ENCODE measurements around the gene DUSP23. TPM values are rescaled to one million over a fixed set of nuclear protein-coding genes. Genes with fewer than 3 reads are reported as not detected.

Gene DUSP23
- total and polyA plus RNA-seq, 9 donors, result 5.2 to 12.1 (median 8.0) TPM

GRCh38 chr1:159799446-159799985 is 18.8 kb downstream of the DUSP23 start:
- 80% methylated on average over 3 of the region's 4 CpGs for WGBS (ENCODE audit: insufficient coverage)
- Histone ChIP-seq H3K9me3 (replicated peaks; ENCODE audit: control insufficient read depth, low read depth, low read length) (no peaks in the 10 kb centered on the region), H3K27me3 (ENCODE audit: control insufficient read depth, insufficient read depth, low read length) (peaks cover 18% of the 10 kb centered on the region), H3K4me1 (ENCODE audit: control insufficient read depth, insufficient read depth, low read length) (peaks cover 3% of the 10 kb centered on the region), H3K27ac (ENCODE audit: low read length) (no peak overlapping the region), H3K36me3 (ENCODE audit: control insufficient read depth, insufficient read depth, low read length) (no peaks in the 10 kb centered on the region), H3K4me3 (ENCODE audit: low read length) (no peak overlapping the region)
- DNase-seq, result no peak

- Histone ChIP-seq H3K4me3 (ENCODE audit: low read length) (no peak overlapping the region), H3K27ac (ENCODE audit: low read length) (no peak overlapping the region), H3K9me3 (replicated peaks; ENCODE audit: control insufficient read depth, low read depth, low read length) (no peaks in the 10 kb centered on the region), H3K36me3 (ENCODE audit: control insufficient read depth, insufficient read depth, low read length) (no peaks in the 10 kb centered on the region), H3K4me1 (ENCODE audit: control insufficient read depth, insufficient read depth, low read length) (peaks cover 3% of the 10 kb centered on the region), H3K27me3 (ENCODE audit: control insufficient read depth, insufficient read depth, low read length) (peaks cover 16% of the 10 kb centered on the region)
- no peak for DNase-seq
- WGBS (ENCODE audit: insufficient coverage), result 86% methylated on average over 2 of the region's 8 CpGs
Measured at GRCh38 chr1:159800177-159800930, 19.6 kb downstream of the DUSP23 start.

GRCh38 chr1:159802111-159802510 is 21.3 kb downstream of the DUSP23 start, which contains the start of gene FCRL6:
FCRL6 (plus strand) TSS chr1:159802360; CDS start chr1:159802425, 65 bp downstream.
- H3K4me1 ChIP-seq (ENCODE audit: control insufficient read depth, insufficient read depth, low read length), result peaks cover 3% of the 10 kb centered on the region
- H3K27ac ChIP-seq (ENCODE audit: low read length), result no peak within 1 kb of the TSS
- H3K4me3 ChIP-seq (ENCODE audit: low read length), result no peak within 1 kb of the TSS
- no peak for DNase-seq
- WGBS (ENCODE audit: insufficient coverage), result 72% methylated on average over 5 of the region's 8 CpGs
- no peaks in the 10 kb centered on the region for H3K9me3 ChIP-seq (replicated peaks; ENCODE audit: control insufficient read depth, low read depth, low read length)
- peaks cover 9% of the 10 kb centered on the region for H3K27me3 ChIP-seq (ENCODE audit: control insufficient read depth, insufficient read depth, low read length)
- H3K36me3 ChIP-seq (ENCODE audit: control insufficient read depth, insufficient read depth, low read length), result no peaks in the 10 kb centered on the region

GRCh38 chr1:159803956-159804689 is 23.4 kb downstream of the DUSP23 start:
- Histone ChIP-seq H3K36me3 (ENCODE audit: control insufficient read depth, insufficient read depth, low read length) (no peaks in the 10 kb centered on the region), H3K4me3 (ENCODE audit: low read length) (no peak overlapping the region), H3K4me1 (ENCODE audit: control insufficient read depth, insufficient read depth, low read length) (peaks cover 3% of the 10 kb centered on the region), H3K9me3 (replicated peaks; ENCODE audit: control insufficient read depth, low read depth, low read length) (no peaks in the 10 kb centered on the region), H3K27ac (ENCODE audit: low read length) (no peak overlapping the region), H3K27me3 (ENCODE audit: control insufficient read depth, insufficient read depth, low read length) (peaks cover 5% of the 10 kb centered on the region)
- WGBS (ENCODE audit: insufficient coverage), result 59% methylated on average over 6 of the region's 7 CpGs
- no peak for DNase-seq

- H3K27ac ChIP-seq (ENCODE audit: low read length), result no peak overlapping the region
- no peaks in the 10 kb centered on the region for H3K9me3 ChIP-seq (replicated peaks; ENCODE audit: control insufficient read depth, low read depth, low read length)
- peaks cover 3% of the 10 kb centered on the region for H3K4me1 ChIP-seq (ENCODE audit: control insufficient read depth, insufficient read depth, low read length)
- no peak for DNase-seq
- peaks cover 5% of the 10 kb centered on the region for H3K27me3 ChIP-seq (ENCODE audit: control insufficient read depth, insufficient read depth, low read length)
- no peaks in the 10 kb centered on the region for H3K36me3 ChIP-seq (ENCODE audit: control insufficient read depth, insufficient read depth, low read length)
- H3K4me3 ChIP-seq (ENCODE audit: low read length), result no peak overlapping the region
- no CpG with 5 or more reads among the region's 2 CpGs for whole genome bisulfite sequencing (ENCODE audit: insufficient coverage)
Measured at GRCh38 chr1:159804924-159805323, 24.2 kb downstream of the DUSP23 start.

- Histone ChIP-seq H3K4me1 (ENCODE audit: control insufficient read depth, insufficient read depth, low read length) (no peaks in the 10 kb centered on the region), H3K27ac (ENCODE audit: low read length) (no peak overlapping the region), H3K27me3 (ENCODE audit: control insufficient read depth, insufficient read depth, low read length) (peaks cover 3% of the 10 kb centered on the region), H3K9me3 (replicated peaks; ENCODE audit: control insufficient read depth, low read depth, low read length) (no peaks in the 10 kb centered on the region), H3K4me3 (ENCODE audit: low read length) (no peak overlapping the region), H3K36me3 (ENCODE audit: control insufficient read depth, insufficient read depth, low read length) (no peaks in the 10 kb centered on the region)
- WGBS (ENCODE audit: insufficient coverage), result no CpG with 5 or more reads among the region's 8 CpGs
- DNase-seq, result no peak
Measured at GRCh38 chr1:159815926-159816325, 35.2 kb downstream of the DUSP23 start.

- WGBS (ENCODE audit: insufficient coverage), result 89% methylated on average over 4 of the region's 11 CpGs
Measured at GRCh38 chr1:159817276-159818041, 36.7 kb downstream of the DUSP23 start.

GRCh38 chr1:159821171-159821867 is 40.6 kb downstream of the DUSP23 start:
- DNase-seq, result peak; percentile 57
- Histone ChIP-seq H3K4me1 (ENCODE audit: control insufficient read depth, insufficient read depth, low read length) (peaks cover 14% of the 10 kb centered on the region), H3K27ac (ENCODE audit: low read length) (no peak overlapping the region), H3K27me3 (ENCODE audit: control insufficient read depth, insufficient read depth, low read length) (peaks cover 18% of the 10 kb centered on the region), H3K9me3 (replicated peaks; ENCODE audit: control insufficient read depth, low read depth, low read length) (no peaks in the 10 kb centered on the region), H3K36me3 (ENCODE audit: control insufficient read depth, insufficient read depth, low read length) (no peaks in the 10 kb centered on the region), H3K4me3 (ENCODE audit: low read length) (no peak overlapping the region)
- WGBS (ENCODE audit: insufficient coverage), result 91% methylated on average over 4 of the region's 9 CpGs

More at GRCh38 chr1:159817276-159818041, 36.7 kb downstream of the DUSP23 start:
- Histone ChIP-seq H3K4me1 (ENCODE audit: control insufficient read depth, insufficient read depth, low read length) (peaks cover 3% of the 10 kb centered on the region), H3K4me3 (ENCODE audit: low read length) (no peak overlapping the region), H3K27me3 (ENCODE audit: control insufficient read depth, insufficient read depth, low read length) (peaks cover 8% of the 10 kb centered on the region), H3K27ac (ENCODE audit: low read length) (no peak overlapping the region), H3K9me3 (replicated peaks; ENCODE audit: control insufficient read depth, low read depth, low read length) (no peaks in the 10 kb centered on the region), H3K36me3 (ENCODE audit: control insufficient read depth, insufficient read depth, low read length) (no peaks in the 10 kb centered on the region)
- no peak for DNase-seq

GRCh38 chr1:159823406-159823805 is 42.6 kb downstream of the DUSP23 start:
- no CpG with 5 or more reads among the region's 7 CpGs for WGBS (ENCODE audit: insufficient coverage)

More at GRCh38 chr1:159823406-159823805, 42.6 kb downstream of the DUSP23 start:
- no peak overlapping the region for H3K27ac ChIP-seq (ENCODE audit: low read length)
- no peaks in the 10 kb centered on the region for H3K9me3 ChIP-seq (replicated peaks; ENCODE audit: control insufficient read depth, low read depth, low read length)
- no peak for DNase-seq
- H3K4me3 ChIP-seq (ENCODE audit: low read length), result no peak overlapping the region
- peaks cover 18% of the 10 kb centered on the region for H3K27me3 ChIP-seq (ENCODE audit: control insufficient read depth, insufficient read depth, low read length)
- H3K36me3 ChIP-seq (ENCODE audit: control insufficient read depth, insufficient read depth, low read length), result no peaks in the 10 kb centered on the region
- peaks cover 17% of the 10 kb centered on the region for H3K4me1 ChIP-seq (ENCODE audit: control insufficient read depth, insufficient read depth, low read length)

Measured in muscle of leg (tissue), 11 donors.